ENCODE measurements around the gene ZSCAN4.

Gene ZSCAN4

DNA sequence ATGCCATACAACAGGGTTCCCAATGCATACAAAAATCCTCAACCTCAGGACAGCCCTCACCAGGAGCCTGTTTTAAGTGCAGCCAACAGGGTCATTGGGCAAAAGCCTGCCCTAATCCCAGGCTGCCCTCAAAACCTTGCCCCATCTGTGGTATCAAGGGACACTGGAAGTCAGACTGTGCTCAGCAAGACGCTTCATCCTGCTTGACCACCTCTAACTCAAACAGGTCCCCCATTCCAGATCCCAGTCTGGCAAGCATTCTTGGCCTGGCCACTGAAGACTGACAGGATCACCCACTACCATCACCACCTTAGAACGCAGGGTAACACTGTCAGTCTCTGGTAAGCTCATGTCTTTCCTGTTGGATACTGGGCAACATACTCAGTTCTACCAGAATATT is 15.0 kb upstream of the ZSCAN4 start:
- no peak overlapping the region for H3K27ac ChIP-seq (ENCODE audit: low read length)
- no peaks in the 10 kb centered on the region for H3K36me3 ChIP-seq (ENCODE audit: control insufficient read depth, low read depth, low read length)
- H3K4me3 ChIP-seq (ENCODE audit: low read length), result no peak overlapping the region
- H3K9me3 ChIP-seq (ENCODE audit: control insufficient read depth, low read depth, low read length), result no peaks in the 10 kb centered on the region
- H3K9ac ChIP-seq (ENCODE audit: low read length), result no peak overlapping the region
- H3K4me1 ChIP-seq (ENCODE audit: control insufficient read depth, low read depth, low read length), result no peaks in the 10 kb centered on the region
- peaks cover 3% of the 10 kb centered on the region for H3K27me3 ChIP-seq (ENCODE audit: control insufficient read depth, insufficient read depth, low read length)

DNA sequence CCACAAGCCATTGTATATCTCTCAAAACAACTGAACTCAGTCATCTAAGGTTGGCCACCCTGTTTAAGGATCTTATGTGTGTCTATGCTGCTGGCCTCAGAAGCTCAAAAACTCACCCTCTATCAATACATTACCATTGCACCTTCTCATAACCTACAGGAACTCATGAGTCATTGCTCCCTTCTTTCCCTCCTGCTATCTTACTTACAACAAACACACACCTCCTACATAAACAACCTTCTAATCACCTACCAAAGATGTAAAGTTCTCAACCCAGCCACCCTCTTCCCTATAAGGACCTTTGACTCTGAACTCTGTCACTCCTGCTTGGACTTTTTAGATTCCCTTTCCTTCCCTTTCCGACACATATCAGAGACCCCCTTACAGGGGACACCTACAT is 13.3 kb upstream of the ZSCAN4 start:
- no peaks in the 10 kb centered on the region for H3K36me3 ChIP-seq (ENCODE audit: control insufficient read depth, low read depth, low read length)
- H3K9me3 ChIP-seq (ENCODE audit: control insufficient read depth, low read depth, low read length), result no peaks in the 10 kb centered on the region

DNA sequence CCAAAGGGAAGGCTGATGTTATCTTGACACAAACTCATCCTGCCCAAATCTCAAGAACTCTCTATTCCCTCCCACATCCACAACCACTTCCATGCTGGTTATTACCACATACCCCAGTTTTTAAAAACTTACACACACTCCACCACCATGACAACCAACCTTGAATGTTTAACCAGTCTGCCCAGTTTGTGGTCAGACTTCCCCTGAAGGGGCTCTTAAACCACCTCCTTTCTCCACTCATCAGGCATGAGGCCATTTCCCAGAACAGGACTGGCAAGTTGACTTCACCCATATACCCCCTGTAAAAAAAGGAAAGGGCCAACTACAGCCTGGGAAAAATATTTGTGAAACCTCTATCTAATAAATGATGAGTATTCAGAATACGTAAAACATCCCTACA is 12.4 kb upstream of the ZSCAN4 start:
- Histone ChIP-seq H3K4me3 (ENCODE audit: low read length) (no peak overlapping the region), H3K9me3 (ENCODE audit: control insufficient read depth, low read depth, low read length) (no peaks in the 10 kb centered on the region), H3K4me1 (ENCODE audit: control insufficient read depth, low read depth, low read length) (no peaks in the 10 kb centered on the region), H3K9ac (ENCODE audit: low read length) (no peak overlapping the region), H3K27ac (ENCODE audit: low read length) (no peak overlapping the region), H3K36me3 (ENCODE audit: control insufficient read depth, low read depth, low read length) (no peaks in the 10 kb centered on the region), H3K27me3 (ENCODE audit: control insufficient read depth, insufficient read depth, low read length) (peaks cover 26% of the 10 kb centered on the region)

More for the DNA sequence above, 13.3 kb upstream of the ZSCAN4 start:
- H3K4me3 ChIP-seq (ENCODE audit: low read length), result no peak overlapping the region
- no peaks in the 10 kb centered on the region for H3K4me1 ChIP-seq (ENCODE audit: control insufficient read depth, low read depth, low read length)
- peaks cover 18% of the 10 kb centered on the region for H3K27me3 ChIP-seq (ENCODE audit: control insufficient read depth, insufficient read depth, low read length)
- no peak overlapping the region for H3K9ac ChIP-seq (ENCODE audit: low read length)
- no peak overlapping the region for H3K27ac ChIP-seq (ENCODE audit: low read length)

DNA sequence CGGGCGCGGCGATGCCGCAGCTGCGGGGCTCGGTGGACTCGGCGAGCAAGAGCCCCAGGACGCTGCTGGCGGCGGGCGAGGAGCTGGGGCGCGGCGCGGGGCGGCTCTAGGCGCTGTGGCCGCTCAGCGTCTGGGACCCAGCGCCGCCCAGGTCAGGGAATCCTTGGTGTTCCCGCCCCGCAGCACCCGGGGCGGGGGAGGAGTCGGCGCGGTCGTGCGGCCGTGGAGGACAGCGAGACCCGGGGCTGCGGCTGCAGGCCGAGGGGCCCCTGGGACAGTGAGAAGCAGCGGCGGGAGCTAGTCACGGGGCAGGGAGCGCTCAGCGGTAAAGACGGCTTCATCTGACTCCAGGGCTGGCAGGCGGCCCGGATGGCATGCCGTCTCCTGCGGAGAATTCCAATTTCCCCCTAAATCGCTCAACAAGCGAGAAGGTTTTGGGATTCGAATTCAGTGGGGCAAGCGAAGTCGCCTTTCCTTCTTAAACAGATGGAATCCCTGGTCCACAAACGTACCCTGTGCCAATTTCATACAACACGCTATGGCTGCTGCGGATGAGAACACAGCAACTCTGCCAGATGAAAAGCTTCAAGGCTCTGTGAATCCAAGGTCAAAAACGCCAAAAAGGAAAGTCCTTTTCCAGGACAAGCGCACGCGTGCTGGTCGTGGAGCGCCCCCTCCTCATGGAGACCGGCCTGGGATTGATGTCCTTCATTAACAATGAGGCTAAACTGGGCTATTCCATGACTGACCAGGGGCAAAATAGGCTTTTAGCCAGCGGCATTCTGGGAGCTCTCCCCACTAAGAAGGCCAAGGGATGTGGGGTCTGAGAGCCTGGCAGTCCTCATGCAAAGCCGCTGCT is 4.2 kb upstream of the ZSCAN4 start:
- no peaks in the 10 kb centered on the region for H3K9me3 ChIP-seq (ENCODE audit: control insufficient read depth, low read depth, low read length)
- H3K27me3 ChIP-seq (ENCODE audit: control insufficient read depth, insufficient read depth, low read length), result peaks cover 20% of the 10 kb centered on the region
- H3K27ac ChIP-seq (ENCODE audit: low read length), result no peak overlapping the region
- peaks cover 7% of the 10 kb centered on the region for H3K4me1 ChIP-seq (ENCODE audit: control insufficient read depth, low read depth, low read length)
- peak overlapping the region; percentile 63 for H3K4me3 ChIP-seq (ENCODE audit: low read length)
- peak overlapping the region; percentile 64 for H3K9ac ChIP-seq (ENCODE audit: low read length)
- H3K36me3 ChIP-seq (ENCODE audit: control insufficient read depth, low read depth, low read length), result no peaks in the 10 kb centered on the region

DNA sequence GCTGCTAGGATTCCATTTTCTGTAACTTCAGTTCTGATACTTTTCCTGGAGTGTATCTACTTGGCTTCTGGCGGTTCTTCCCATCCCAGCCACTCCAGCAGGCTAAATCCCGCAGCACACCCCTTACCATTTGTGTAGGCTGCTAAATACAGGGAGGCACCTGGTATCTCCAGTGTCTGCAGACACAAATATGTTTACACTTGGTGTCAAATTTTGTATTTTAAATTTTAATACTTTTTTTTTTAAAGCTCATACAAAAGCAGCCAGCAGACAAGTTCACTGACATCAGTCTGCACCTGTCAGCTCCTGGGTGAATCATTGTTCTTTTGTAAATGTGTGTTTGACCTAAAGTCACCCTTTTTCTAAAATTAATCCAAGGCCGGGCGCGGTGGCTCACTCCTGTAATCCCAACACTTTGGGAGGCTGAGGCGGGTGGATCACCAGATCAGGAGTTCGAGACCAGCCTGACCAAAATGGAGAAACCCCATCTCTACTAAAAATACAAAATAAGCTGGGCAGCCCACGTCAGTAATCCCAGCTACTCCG is 3.4 kb upstream of the ZSCAN4 start:
- Histone ChIP-seq H3K9me3 (ENCODE audit: control insufficient read depth, low read depth, low read length) (no peaks in the 10 kb centered on the region), H3K27me3 (ENCODE audit: control insufficient read depth, insufficient read depth, low read length) (peaks cover 12% of the 10 kb centered on the region), H3K4me3 (ENCODE audit: low read length) (peak overlapping the region; percentile 63), H3K27ac (ENCODE audit: low read length) (no peak overlapping the region), H3K4me1 (ENCODE audit: control insufficient read depth, low read depth, low read length) (peaks cover 7% of the 10 kb centered on the region), H3K9ac (ENCODE audit: low read length) (peak overlapping the region; percentile 64), H3K36me3 (ENCODE audit: control insufficient read depth, low read depth, low read length) (no peaks in the 10 kb centered on the region)

DNA sequence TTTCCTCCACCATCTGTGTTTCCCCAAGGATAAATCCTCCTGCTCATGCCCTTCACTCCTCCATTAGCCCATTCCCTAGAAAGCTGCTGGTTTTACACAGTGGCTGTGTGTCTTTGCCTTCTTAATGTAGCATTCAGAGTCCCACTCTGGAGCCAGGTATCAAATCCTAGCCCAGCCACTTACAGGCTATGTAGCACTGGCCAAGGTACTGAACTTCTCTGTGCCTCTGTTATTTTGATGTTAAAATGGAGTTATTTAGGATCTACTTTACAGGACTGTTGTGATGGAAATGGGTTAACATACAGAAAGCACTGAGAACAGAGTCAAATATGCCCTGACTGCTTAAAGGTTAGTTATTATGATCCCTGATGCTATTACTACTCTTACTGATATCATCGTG is 1.5 kb upstream of the ZSCAN4 start:
- Histone ChIP-seq H3K4me3 (ENCODE audit: low read length) (no peak overlapping the region), H3K9ac (ENCODE audit: low read length) (no peak overlapping the region), H3K4me1 (ENCODE audit: control insufficient read depth, low read depth, low read length) (peaks cover 7% of the 10 kb centered on the region), H3K36me3 (ENCODE audit: control insufficient read depth, low read depth, low read length) (no peaks in the 10 kb centered on the region), H3K27ac (ENCODE audit: low read length) (no peak overlapping the region), H3K27me3 (ENCODE audit: control insufficient read depth, insufficient read depth, low read length) (peaks cover 6% of the 10 kb centered on the region), H3K9me3 (ENCODE audit: control insufficient read depth, low read depth, low read length) (no peaks in the 10 kb centered on the region)

DNA sequence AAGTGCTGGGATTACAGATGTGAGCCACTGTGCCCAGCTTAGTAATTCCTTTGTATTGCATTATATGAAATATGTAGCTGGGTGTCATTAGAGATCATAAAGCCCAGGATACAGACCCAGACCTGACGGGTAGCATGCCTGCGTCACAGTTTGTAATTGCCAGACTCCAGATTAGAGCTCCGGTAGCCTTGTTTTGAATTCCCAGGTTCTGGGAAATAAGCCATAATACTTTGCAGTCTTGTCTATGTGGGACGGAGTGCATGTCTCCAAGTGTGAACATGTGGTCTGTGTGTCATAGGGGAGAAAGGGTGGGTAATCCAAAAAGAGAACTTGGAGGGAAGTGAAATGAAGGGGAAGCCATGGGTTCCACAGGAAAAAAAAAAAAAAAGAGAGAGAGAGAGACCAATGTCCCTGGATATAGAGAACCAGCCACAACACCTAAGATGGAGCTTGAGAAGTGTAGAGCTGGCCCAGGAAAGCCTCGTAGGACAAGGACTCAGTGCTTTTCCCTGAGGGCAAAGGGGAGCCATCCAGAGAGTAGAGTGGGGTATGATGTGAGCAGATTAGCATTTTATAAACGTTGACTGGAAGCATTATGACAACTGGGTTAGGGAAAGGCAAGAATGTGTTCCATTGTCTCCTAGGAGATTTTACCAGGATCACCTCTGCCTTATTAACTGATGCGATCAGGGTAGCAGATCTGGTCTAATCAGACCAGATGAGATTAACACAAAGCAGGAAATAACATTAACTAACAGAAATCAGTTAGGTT is 2.6 kb downstream of the ZSCAN4 start:
- H3K9ac ChIP-seq (ENCODE audit: low read length), result no peak overlapping the region
- H3K36me3 ChIP-seq (ENCODE audit: control insufficient read depth, low read depth, low read length), result no peaks in the 10 kb centered on the region

DNA sequence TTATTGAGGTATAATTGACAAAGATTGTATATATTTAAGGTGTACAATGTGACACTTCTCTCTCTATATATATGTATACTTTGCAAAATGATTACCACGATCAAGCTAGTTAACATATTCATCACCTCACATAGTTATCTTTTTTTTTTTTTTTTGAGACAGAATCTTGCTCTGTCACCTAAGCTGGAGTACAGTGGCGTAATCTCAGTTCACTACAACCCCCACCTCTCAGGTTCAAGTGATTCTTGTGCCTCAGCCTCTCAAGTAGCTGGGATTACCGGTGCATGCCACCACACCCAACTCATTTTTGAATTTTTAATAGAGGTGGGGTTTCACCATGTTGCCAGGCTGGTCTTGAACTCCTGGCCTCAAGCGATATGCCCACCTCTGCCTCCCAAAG is 3.7 kb downstream of the ZSCAN4 start:
- H3K4me3 ChIP-seq (ENCODE audit: low read length), result no peak overlapping the region
- H3K9ac ChIP-seq (ENCODE audit: low read length), result no peak overlapping the region
- H3K27me3 ChIP-seq (ENCODE audit: control insufficient read depth, insufficient read depth, low read length), result peaks cover 18% of the 10 kb centered on the region
- H3K36me3 ChIP-seq (ENCODE audit: control insufficient read depth, low read depth, low read length), result no peaks in the 10 kb centered on the region
- H3K27ac ChIP-seq (ENCODE audit: low read length), result no peak overlapping the region
- H3K4me1 ChIP-seq (ENCODE audit: control insufficient read depth, low read depth, low read length), result no peaks in the 10 kb centered on the region
- H3K9me3 ChIP-seq (ENCODE audit: control insufficient read depth, low read depth, low read length), result no peaks in the 10 kb centered on the region

More for the DNA sequence above, 2.6 kb downstream of the ZSCAN4 start:
- Histone ChIP-seq H3K4me3 (ENCODE audit: low read length) (no peak overlapping the region), H3K27ac (ENCODE audit: low read length) (no peak overlapping the region), H3K4me1 (ENCODE audit: control insufficient read depth, low read depth, low read length) (no peaks in the 10 kb centered on the region), H3K27me3 (ENCODE audit: control insufficient read depth, insufficient read depth, low read length) (peaks cover 8% of the 10 kb centered on the region), H3K9me3 (ENCODE audit: control insufficient read depth, low read depth, low read length) (no peaks in the 10 kb centered on the region)

DNA sequence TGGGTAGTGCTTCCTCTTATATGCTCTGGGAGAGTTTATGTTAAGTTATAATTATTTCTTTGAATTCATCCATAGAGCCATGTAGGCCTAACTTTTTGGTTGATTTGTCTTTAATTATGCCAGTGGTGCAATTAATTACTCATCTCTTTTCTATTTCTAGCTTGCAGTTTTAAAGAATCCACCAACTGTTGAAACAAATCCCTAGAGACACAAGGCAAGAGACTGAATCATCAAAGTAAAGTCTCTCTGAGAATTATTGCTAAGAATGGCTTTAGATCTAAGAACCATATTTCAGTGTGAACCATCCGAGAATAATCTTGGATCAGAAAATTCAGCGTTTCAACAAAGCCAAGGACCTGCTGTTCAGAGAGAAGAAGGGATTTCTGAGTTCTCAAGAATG is 7.1 kb downstream of the ZSCAN4 start:
- peaks cover 38% of the 10 kb centered on the region for H3K27me3 ChIP-seq (ENCODE audit: control insufficient read depth, insufficient read depth, low read length)
- no peak overlapping the region for H3K27ac ChIP-seq (ENCODE audit: low read length)
- H3K36me3 ChIP-seq (ENCODE audit: control insufficient read depth, low read depth, low read length), result no peaks in the 10 kb centered on the region
- no peak overlapping the region for H3K9ac ChIP-seq (ENCODE audit: low read length)
- no peaks in the 10 kb centered on the region for H3K4me1 ChIP-seq (ENCODE audit: control insufficient read depth, low read depth, low read length)
- no peaks in the 10 kb centered on the region for H3K9me3 ChIP-seq (ENCODE audit: control insufficient read depth, low read depth, low read length)
- no peak overlapping the region for H3K4me3 ChIP-seq (ENCODE audit: low read length)

DNA sequence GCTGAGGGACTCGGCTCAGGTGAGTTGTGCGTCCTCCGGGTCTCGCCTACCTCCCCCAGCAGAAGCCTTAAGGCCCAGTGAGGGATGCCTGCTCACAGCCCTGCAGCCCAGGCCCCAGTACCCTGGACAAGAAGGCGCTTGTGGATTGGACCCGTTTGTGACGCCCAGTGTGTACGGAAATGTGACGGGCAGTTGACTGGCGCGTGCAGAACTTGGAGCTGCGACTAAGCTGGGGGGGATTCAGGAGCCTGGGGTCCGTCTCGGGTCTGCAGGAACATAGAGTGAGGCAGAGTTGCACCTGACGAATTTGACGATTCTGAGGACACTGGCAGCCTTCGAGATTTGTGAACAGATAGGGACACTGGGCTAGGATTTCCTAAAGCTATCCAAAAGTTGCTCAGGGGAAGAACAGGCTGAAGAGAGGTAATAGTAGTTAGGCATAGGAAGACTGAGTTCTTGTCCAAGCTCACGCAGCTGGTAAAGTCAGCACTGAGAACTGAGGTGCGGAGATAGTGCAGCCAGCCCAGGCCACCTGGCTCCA is 13.6 kb downstream of the ZSCAN4 start:
- H3K9me3 ChIP-seq (ENCODE audit: control insufficient read depth, low read depth, low read length), result peaks cover 20% of the 10 kb centered on the region
- H3K27ac ChIP-seq (ENCODE audit: low read length), result peak overlapping the region; percentile 74
- H3K27me3 ChIP-seq (ENCODE audit: control insufficient read depth, insufficient read depth, low read length), result peaks cover 22% of the 10 kb centered on the region
- H3K9ac ChIP-seq (ENCODE audit: low read length), result peak overlapping the region; percentile 87
- H3K4me1 ChIP-seq (ENCODE audit: control insufficient read depth, low read depth, low read length), result no peaks in the 10 kb centered on the region
- H3K36me3 ChIP-seq (ENCODE audit: control insufficient read depth, low read depth, low read length), result peaks cover 31% of the 10 kb centered on the region
- peak overlapping the region; percentile 94 for H3K4me3 ChIP-seq (ENCODE audit: low read length)

DNA sequence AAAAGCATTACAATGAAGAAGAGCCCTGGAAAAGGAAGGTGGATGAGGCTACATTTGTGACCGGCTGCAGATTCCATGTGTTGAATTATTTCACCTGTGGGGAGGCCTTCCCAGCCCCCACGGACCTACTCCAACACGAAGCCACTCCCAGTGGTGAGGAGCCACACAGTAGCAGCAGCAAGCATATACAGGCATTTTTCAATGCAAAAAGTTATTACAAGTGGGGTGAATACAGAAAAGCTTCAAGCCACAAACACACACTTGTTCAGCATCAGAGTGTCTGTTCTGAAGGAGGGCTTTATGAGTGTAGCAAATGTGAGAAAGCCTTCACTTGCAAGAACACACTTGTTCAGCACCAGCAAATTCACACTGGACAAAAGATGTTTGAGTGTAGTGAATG is 18.0 kb downstream of the ZSCAN4 start:
- no peak overlapping the region for H3K4me3 ChIP-seq (ENCODE audit: low read length)

More for the DNA sequence above, 18.0 kb downstream of the ZSCAN4 start:
- Histone ChIP-seq H3K9me3 (ENCODE audit: control insufficient read depth, low read depth, low read length) (peaks cover 36% of the 10 kb centered on the region), H3K4me1 (ENCODE audit: control insufficient read depth, low read depth, low read length) (no peaks in the 10 kb centered on the region), H3K27me3 (ENCODE audit: control insufficient read depth, insufficient read depth, low read length) (no peaks in the 10 kb centered on the region), H3K36me3 (ENCODE audit: control insufficient read depth, low read depth, low read length) (peaks cover 49% of the 10 kb centered on the region), H3K9ac (ENCODE audit: low read length) (no peak overlapping the region), H3K27ac (ENCODE audit: low read length) (no peak overlapping the region)

All from iPS-18a (cell line).